ENCODE measurements around the gene ACOT8.

ACOT8 gene

GRCh38 chr20:45798935-45799642 lies 58.1 kb downstream of the ACOT8 start:
- no peak for TF ChIP-seq TAF1 (IDR thresholded peaks at IDR 0.05; ENCODE audit: borderline replicate concordance, insufficient read depth, low read length)
- TF ChIP-seq FOXP2 (optimal IDR thresholded peaks at IDR 0.05; ENCODE audit: borderline replicate concordance, extremely low read depth, extremely low read length, insufficient read depth), result no peak
- TF ChIP-seq POLR2AphosphoS5 (IDR thresholded peaks at IDR 0.05; ENCODE audit: low read depth, low read length), result no peak
- TF ChIP-seq SIN3A (IDR thresholded peaks at IDR 0.05; ENCODE audit: borderline replicate concordance, insufficient read depth, low read length), result no peak
- no peak for TF ChIP-seq REST (IDR thresholded peaks at IDR 0.05; ENCODE audit: insufficient read depth in 1 of 2, low read depth in 2 of 2, low read length in 2 of 2)

DNA sequence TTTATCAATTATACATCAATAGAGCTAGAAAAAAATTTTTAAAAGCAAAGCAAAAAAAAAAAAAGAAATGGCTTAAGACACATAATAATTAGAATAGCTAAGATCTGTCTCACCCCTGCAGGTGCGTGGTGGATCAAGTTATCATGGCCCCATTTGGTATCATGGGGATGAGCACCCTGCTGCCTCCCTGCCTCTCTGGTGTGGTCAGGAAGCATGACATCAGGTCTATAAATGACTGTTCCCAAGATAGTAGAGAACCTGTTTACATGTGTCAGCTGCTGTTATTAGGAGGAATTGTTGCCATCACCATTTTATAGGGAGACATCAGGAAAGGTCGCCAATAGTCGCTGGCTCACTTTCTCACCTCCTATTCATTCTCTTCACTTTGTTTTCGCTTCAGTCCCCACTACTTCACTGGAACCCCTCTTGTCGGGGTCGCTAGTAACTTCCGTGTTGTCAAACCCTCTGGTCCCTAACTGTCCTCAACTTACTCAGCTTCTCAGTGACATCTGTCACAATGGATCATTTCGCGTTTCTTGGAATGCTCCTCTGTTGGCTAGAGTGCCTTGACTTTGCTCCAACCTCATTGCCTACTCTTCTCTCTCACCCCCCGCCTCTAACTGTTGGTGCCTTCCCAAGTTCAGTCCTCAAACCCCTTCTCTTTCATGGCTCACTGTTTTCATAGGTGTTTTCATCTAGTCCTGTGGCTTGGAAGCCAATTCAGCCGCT lies 60.7 kb downstream of the ACOT8 start:
- TF ChIP-seq REST (IDR thresholded peaks at IDR 0.05; ENCODE audit: insufficient read depth in 1 of 2, low read depth in 2 of 2, low read length in 2 of 2) (no peak), TAF1 (IDR thresholded peaks at IDR 0.05; ENCODE audit: borderline replicate concordance, insufficient read depth, low read length) (no peak), SIN3A (IDR thresholded peaks at IDR 0.05; ENCODE audit: borderline replicate concordance, insufficient read depth, low read length) (no peak), FOXP2 (optimal IDR thresholded peaks at IDR 0.05; ENCODE audit: borderline replicate concordance, extremely low read depth, extremely low read length, insufficient read depth) (no peak), POLR2AphosphoS5 (IDR thresholded peaks at IDR 0.05; ENCODE audit: low read depth, low read length) (no peak)

DNA sequence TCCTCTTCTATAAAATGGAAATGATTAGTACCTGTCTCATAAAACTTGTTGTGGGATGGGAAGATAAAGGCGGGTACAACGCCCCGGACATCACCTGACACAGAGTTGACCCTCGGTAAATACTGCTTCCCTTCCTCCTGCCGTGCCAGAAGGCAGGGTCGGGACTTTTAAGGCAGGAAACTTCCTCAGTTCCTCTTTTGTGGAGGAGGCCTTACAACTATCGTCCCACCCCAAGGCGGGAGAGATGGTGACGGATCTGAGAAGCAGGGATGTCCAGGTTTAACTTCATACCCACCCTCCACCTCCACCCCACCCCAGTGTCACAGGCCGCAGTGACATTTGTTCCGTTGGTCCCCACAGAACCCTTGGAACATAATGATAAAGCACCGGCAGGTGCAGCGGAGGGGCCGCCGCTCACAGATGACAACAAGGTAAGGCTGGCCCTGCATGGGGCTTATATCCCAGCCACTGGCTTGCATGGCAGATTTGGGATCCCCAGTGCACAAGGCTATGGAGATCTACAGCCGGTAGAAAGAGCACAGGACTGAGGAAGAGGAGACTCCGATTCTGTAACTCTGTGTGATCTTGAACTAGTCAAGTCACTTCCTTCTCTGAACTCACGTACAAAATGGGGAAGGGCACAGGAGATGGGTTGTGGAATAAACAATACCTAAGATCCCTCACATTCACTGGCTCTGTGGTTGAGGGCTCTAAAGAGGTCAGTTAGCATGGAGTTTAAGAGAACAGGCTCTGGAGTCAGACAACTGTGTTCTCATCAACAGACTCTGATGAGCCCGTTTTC lies 64.7 kb downstream of the ACOT8 start:
- no peak for TF ChIP-seq POLR2AphosphoS5 (IDR thresholded peaks at IDR 0.05; ENCODE audit: low read depth, low read length)

Measured in PFSK-1 (cell line).